ENCODE data around the gene PLA2G4A. TPM values are rescaled to one million over a fixed set of nuclear protein-coding genes. Genes with fewer than 3 reads are reported as not detected.
A peak's percentile ranks its signal among the peaks of the same experiment; 100 is the strongest.

The PLA2G4A gene
- total and polyA plus RNA-seq, 2 donors: 23.3 to 36.8 TPM

GRCh38 chr1:186807163-186807562 is 21.6 kb upstream of the PLA2G4A start:
- Histone ChIP-seq H3K4me3 (ENCODE audit: low read depth, low read length) (no peak overlapping the region), H3K27ac (ENCODE audit: low read depth) (no peak overlapping the region), H3K4me1 (ENCODE audit: insufficient read depth) (no peaks in the 10 kb centered on the region), H3K36me3 (ENCODE audit: insufficient read depth) (no peaks in the 10 kb centered on the region)
- 91% methylated on average over 4 of the region's 4 CpGs for WGBS
- no peak for DNase-seq (ENCODE audit: extremely low spot score)

DNA sequence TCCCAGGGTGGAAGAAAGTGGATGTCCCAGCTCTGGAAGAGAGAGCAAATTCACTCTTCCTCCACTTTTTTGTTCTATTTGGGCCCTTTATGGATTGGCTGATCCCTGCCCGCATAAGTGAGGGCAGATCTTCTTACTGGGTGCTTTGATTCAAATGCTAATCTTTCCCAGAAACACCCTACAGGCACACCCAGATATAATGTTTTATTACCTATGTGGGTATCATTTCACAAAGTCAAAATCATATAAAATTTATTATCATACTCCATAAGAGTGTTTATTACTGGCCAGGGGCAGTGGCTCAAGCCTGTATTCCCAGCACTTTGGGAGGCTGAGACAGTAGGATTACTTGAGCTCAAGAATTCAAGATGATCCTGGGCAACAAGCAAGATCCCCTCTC is 16.9 kb upstream of the PLA2G4A start:
- 96% methylated on average over 1 of the region's 1 CpG for WGBS
- Histone ChIP-seq H3K4me1 (ENCODE audit: insufficient read depth) (no peaks in the 10 kb centered on the region), H3K4me3 (ENCODE audit: low read depth, low read length) (no peak overlapping the region), H3K27ac (ENCODE audit: low read depth) (no peak overlapping the region), H3K36me3 (ENCODE audit: insufficient read depth) (no peaks in the 10 kb centered on the region)
- DNase-seq (ENCODE audit: extremely low spot score): no peak

DNA sequence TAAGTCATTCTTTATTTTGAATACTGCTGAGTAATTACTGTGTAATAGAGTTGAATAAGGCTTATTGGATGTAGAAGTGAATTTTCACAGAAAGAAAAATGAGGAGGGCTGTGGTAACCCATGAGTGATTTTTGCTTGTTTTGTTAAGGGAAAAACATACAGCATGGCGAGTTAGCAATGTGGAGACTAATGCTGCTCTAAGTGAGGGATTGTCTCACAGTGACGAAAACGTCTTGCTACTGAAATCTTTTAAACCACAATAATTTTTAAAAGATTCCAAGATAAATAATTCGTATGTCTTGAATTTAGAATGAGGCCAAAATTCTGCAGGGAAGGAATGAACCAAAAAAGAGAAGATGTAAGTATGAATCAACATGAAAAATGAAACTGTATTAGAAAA is 16.2 kb upstream of the PLA2G4A start:
- no peak overlapping the region for H3K4me3 ChIP-seq (ENCODE audit: low read depth, low read length)
- no peaks in the 10 kb centered on the region for H3K4me1 ChIP-seq (ENCODE audit: insufficient read depth)
- no peak overlapping the region for H3K27ac ChIP-seq (ENCODE audit: low read depth)
- no peak for DNase-seq (ENCODE audit: extremely low spot score)
- 68% methylated on average over 4 of the region's 4 CpGs for WGBS
- no peaks in the 10 kb centered on the region for H3K36me3 ChIP-seq (ENCODE audit: insufficient read depth)

DNA sequence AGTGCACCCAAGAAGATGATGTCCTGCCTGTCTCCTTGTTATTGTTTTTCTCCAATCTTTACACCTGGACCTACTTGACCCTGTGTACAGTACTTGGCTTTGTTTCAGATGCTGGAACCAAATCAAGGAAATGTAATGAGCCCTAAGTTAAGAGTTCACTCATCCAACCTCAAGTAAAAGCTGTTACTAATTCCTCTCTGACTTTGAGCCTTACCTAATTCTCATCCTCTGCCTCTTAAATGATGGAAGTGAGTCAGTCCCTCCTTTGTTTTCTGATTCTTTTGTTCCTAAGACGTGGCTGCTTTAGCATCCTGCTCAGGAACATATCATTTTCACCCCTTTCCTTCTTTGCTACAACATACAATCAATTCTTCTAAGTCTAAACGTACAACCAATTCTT is 15.3 kb upstream of the PLA2G4A start:
- no peak for DNase-seq (ENCODE audit: extremely low spot score)
- Histone ChIP-seq H3K27ac (ENCODE audit: low read depth) (no peak overlapping the region), H3K4me3 (ENCODE audit: low read depth, low read length) (no peak overlapping the region), H3K4me1 (ENCODE audit: insufficient read depth) (no peaks in the 10 kb centered on the region), H3K36me3 (ENCODE audit: insufficient read depth) (no peaks in the 10 kb centered on the region)
- 70% methylated on average over 2 of the region's 2 CpGs for WGBS

DNA sequence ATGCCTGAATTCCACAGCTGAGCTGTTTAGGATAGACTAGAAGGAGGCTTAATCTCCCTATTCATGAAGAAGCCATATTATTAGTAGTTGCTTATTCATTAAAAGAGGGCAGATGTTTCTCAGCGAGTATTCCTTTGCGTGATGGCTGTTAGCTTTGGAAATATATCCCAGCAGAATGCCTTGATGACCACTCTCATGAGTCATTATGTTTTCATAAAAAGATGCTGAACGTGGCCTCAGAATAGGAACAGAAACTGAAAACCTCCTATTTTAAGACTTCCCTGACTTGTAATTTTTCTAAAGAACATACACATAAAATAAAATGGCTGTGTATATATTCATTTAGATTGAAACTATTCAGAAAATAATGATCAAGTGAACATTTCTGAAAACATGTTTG is 9.6 kb upstream of the PLA2G4A start:
- H3K4me3 ChIP-seq (ENCODE audit: low read depth, low read length): no peak overlapping the region
- DNase-seq (ENCODE audit: extremely low spot score): no peak
- H3K4me1 ChIP-seq (ENCODE audit: insufficient read depth): no peaks in the 10 kb centered on the region
- WGBS: 74% methylated on average over 3 of the region's 3 CpGs
- H3K36me3 ChIP-seq (ENCODE audit: insufficient read depth): no peaks in the 10 kb centered on the region
- no peak overlapping the region for H3K27ac ChIP-seq (ENCODE audit: low read depth)

DNA sequence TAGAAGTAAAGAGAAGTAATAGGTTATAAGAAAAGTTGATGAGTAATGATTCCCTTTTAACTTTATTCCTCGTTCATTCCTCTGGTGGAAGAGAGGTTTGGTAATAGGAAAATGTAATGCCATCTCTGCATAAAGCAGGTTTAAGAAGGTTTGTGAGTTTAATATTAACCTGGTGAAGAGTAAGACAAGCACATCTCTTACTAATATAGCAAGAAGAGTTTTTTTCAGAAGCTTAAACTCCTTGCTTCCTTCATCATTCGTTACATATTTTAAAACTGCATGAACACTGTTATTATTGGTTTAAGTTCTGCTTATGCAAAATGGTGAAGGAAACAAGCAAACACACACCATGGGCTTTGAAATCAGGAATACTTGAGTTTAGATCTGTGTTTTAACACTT is 9.2 kb upstream of the PLA2G4A start:
- 80% methylated on average over 2 of the region's 2 CpGs for WGBS
- no peaks in the 10 kb centered on the region for H3K4me1 ChIP-seq (ENCODE audit: insufficient read depth)
- DNase-seq (ENCODE audit: extremely low spot score): no peak
- H3K27ac ChIP-seq (ENCODE audit: low read depth): peak overlapping the region; percentile 10
- no peaks in the 10 kb centered on the region for H3K36me3 ChIP-seq (ENCODE audit: insufficient read depth)
- no peak overlapping the region for H3K4me3 ChIP-seq (ENCODE audit: low read depth, low read length)

DNA sequence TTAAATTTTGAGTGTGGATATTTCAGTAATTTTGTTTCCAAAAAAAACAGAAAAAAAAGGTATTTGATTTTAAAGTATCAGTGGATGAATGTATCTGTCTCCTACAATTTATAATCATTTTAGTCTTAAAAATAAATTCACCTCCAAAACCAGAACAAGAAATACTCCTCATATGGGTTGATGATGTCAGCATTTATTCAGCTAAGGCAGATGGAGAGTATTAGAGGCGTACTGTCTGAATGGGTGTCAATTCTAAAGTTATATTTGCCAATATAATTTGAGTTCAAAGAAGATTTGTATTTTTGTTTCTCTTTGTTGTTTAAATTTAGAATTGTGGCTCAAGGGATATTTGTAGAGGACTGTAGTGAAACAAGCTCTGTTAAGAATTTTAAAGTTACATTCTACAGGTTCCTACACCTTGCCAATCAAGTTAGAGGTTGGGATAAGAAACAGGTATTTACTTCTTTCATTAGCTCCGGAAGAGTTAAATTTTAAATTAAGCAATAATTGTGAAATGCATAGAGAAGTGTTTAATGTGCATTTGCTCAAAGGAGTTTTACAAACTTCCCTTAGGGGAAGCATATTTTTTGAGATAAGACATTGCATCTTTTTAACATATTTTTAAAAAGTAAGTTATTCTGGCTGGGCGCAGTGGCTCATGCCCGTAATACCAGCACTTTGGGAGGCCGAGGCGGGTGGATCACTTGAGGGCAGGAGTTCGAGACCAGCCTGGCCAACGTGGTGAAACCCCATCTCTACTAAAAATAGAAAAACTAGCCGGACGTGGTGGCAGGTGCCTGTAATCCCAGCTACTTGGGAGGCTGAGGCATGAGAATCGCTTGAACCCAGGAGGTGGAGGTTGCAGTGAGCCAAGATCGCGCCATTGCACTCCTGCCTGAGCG is 1.2 kb downstream of the PLA2G4A start:
- Histone ChIP-seq H3K27ac (ENCODE audit: low read depth) (no peak overlapping the region), H3K4me3 (ENCODE audit: low read depth, low read length) (peak overlapping the region; percentile 73), H3K36me3 (ENCODE audit: insufficient read depth) (no peaks in the 10 kb centered on the region), H3K4me1 (ENCODE audit: insufficient read depth) (no peaks in the 10 kb centered on the region)
- no peak for DNase-seq (ENCODE audit: extremely low spot score)
- WGBS: 77% methylated on average over 14 of the region's 14 CpGs

DNA sequence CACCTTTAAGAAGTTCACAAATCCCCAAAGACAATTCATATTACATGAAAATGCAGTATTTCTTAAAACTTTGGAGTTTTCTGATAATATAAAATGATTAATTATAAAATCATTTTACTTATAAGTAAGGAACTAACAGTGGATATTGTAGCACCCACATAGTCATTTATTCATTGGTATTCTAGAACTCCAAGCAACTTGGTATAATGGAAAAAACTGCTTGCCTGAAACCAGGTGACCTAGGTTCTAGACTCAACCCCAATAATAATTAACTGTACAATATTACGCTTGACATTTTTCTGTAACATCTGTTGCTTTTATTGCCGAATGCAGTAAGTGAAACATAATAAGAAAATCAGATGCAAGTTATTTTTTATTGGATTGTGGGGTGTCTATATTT is 2.4 kb downstream of the PLA2G4A start:
- H3K4me3 ChIP-seq (ENCODE audit: low read depth, low read length): no peak overlapping the region
- DNase-seq (ENCODE audit: extremely low spot score): no peak
- 92% methylated on average over 2 of the region's 2 CpGs for WGBS
- H3K36me3 ChIP-seq (ENCODE audit: insufficient read depth): no peaks in the 10 kb centered on the region
- no peaks in the 10 kb centered on the region for H3K4me1 ChIP-seq (ENCODE audit: insufficient read depth)
- no peak overlapping the region for H3K27ac ChIP-seq (ENCODE audit: low read depth)

DNA sequence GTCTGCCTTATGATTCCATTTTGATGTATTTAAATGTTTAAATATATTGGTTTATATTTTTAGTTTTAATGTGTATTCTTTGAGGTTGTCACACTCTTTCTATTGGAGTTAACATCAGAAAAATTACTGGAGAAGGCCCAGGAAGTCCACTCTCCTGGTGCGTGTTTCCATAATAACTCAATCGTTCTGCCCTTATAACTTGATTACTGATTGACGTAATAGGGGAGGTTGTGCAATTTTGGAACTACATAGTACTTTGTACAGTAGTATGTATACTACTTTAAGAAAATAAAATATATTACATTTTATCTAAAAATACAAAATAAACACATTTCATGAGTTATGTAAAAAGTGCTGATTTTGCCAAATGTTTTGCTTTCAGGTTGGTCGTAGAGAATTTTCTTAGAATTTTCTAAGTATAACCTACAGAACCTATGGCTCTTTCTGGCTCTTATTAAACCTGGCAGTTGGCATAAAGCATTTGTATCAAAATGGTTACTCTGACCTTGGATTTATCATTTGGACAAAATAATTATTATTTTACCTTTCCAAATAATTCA is 5.7 kb downstream of the PLA2G4A start:
- no peaks in the 10 kb centered on the region for H3K4me1 ChIP-seq (ENCODE audit: insufficient read depth)
- H3K27ac ChIP-seq (ENCODE audit: low read depth): no peak overlapping the region
- WGBS: 94% methylated on average over 4 of the region's 4 CpGs
- no peak for DNase-seq (ENCODE audit: extremely low spot score)
- H3K4me3 ChIP-seq (ENCODE audit: low read depth, low read length): no peak overlapping the region
- H3K36me3 ChIP-seq (ENCODE audit: insufficient read depth): no peaks in the 10 kb centered on the region

GRCh38 chr1:186835448-186835847 is 6.7 kb downstream of the PLA2G4A start:
- Histone ChIP-seq H3K4me3 (ENCODE audit: low read depth, low read length) (no peak overlapping the region), H3K36me3 (ENCODE audit: insufficient read depth) (no peaks in the 10 kb centered on the region), H3K4me1 (ENCODE audit: insufficient read depth) (no peaks in the 10 kb centered on the region), H3K27ac (ENCODE audit: low read depth) (no peak overlapping the region)
- 94% methylated on average over 3 of the region's 3 CpGs for WGBS
- DNase-seq (ENCODE audit: extremely low spot score): no peak

GRCh38 chr1:186837806-186838205 is 9.1 kb downstream of the PLA2G4A start:
- WGBS: 91% methylated on average over 4 of the region's 4 CpGs
- H3K36me3 ChIP-seq (ENCODE audit: insufficient read depth): peaks cover 2% of the 10 kb centered on the region
- DNase-seq (ENCODE audit: extremely low spot score): no peak
- no peaks in the 10 kb centered on the region for H3K4me1 ChIP-seq (ENCODE audit: insufficient read depth)
- no peak overlapping the region for H3K4me3 ChIP-seq (ENCODE audit: low read depth, low read length)
- no peak overlapping the region for H3K27ac ChIP-seq (ENCODE audit: low read depth)

- Histone ChIP-seq H3K4me1 (ENCODE audit: insufficient read depth) (no peaks in the 10 kb centered on the region), H3K27ac (ENCODE audit: low read depth) (no peak overlapping the region), H3K36me3 (ENCODE audit: insufficient read depth) (peaks cover 3% of the 10 kb centered on the region), H3K4me3 (ENCODE audit: low read depth, low read length) (no peak overlapping the region)
- no peak for DNase-seq (ENCODE audit: extremely low spot score)
- 14% methylated on average over 2 of the region's 2 CpGs for WGBS
Observed at GRCh38 chr1:186838380-186839040, 9.8 kb downstream of the PLA2G4A start.

DNA sequence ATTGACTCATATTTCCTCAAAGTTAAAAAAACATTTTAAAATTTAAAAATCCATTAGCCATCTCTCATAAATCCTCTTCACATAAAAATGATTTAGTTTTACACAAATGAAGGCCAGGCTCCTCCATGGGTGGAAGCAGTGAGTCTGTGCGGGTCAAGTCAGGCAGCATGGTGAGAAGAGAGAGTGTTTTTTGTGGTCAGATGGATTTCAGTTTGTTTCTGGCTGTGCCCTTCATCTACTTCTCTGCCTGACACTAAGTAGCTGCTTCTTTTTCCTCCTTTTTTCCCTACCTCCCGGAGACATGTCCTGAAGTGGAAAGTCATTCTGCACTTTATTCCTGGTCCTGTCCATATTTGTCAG is 10.3 kb downstream of the PLA2G4A start:
- H3K27ac ChIP-seq (ENCODE audit: low read depth): no peak overlapping the region
- no peak for DNase-seq (ENCODE audit: extremely low spot score)

DNA sequence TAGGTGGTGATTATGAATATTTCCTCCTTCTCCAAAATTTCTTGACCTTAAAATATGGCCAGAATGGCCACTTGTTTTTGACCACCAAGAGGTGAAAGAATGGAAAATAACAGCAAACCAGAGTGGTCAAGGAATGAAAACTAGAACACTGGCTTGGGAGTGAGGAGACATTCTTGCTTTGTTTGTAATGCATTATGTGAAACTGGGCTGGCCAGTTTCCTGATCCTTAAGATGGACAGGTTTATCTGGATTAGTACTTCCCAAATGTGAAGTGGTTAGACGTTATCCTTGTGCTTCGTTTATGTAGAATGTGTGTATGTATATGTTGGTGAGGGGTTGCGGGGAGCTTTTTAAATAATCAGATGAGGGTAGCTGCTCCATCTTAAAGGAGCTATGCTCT is 12.8 kb downstream of the PLA2G4A start:
- Histone ChIP-seq H3K27ac (ENCODE audit: low read depth) (no peak overlapping the region), H3K4me1 (ENCODE audit: insufficient read depth) (peaks cover 2% of the 10 kb centered on the region), H3K36me3 (ENCODE audit: insufficient read depth) (peaks cover 3% of the 10 kb centered on the region), H3K4me3 (ENCODE audit: low read depth, low read length) (no peak overlapping the region)
- 51% methylated on average over 3 of the region's 3 CpGs for WGBS
- no peak for DNase-seq (ENCODE audit: extremely low spot score)

More for the DNA sequence above, 10.3 kb downstream of the PLA2G4A start:
- Histone ChIP-seq H3K36me3 (ENCODE audit: insufficient read depth) (peaks cover 3% of the 10 kb centered on the region), H3K4me1 (ENCODE audit: insufficient read depth) (no peaks in the 10 kb centered on the region), H3K4me3 (ENCODE audit: low read depth, low read length) (no peak overlapping the region)
- 44% methylated on average over 2 of the region's 2 CpGs for WGBS
